OCI-LY7 (cell line): ENCODE data around the gene DOCK3. TPM values are rescaled to one million over a fixed set of nuclear protein-coding genes. Genes with fewer than 3 reads are reported as not detected.

Experiments
- BruUV-seq: library from RNA; stranded (reverse); fragments of 400-500 nt; replicated peaks from 2 replicates; lab custom pipeline; 2021; lab: Mats Ljungman, UMichigan
- CTCF ChIA-PET: fragments of 300-600 bp; sonication (Branson Sonifier 250); formaldehyde crosslinking; loops from one replicate; lab custom pipeline; 2022; ENCODE audit warnings: antibody characterized with exemption; ENCODE audit not compliant: unreplicated experiment; lab: Charles Lee
- POLR2A ChIA-PET: fragments of 300-600 bp; sonication (Branson Sonifier 250); formaldehyde crosslinking; loops from one replicate; lab custom pipeline; 2022; ENCODE audit warnings: antibody characterized with exemption; lab: Charles Lee
- DNase-seq: peaks from one replicate; pipeline ENCODE4 v3.0.0-alpha.2; 2015; ENCODE audit warnings: low spot score
- H2AFZ ChIP-seq: fragments of 200-600 bp; sonication (generic), shearing (Covaris generic); 2 replicates; pipeline ENCODE4 v1.6.1; 2014; ENCODE audit warnings: mild to moderate bottlenecking, antibody characterized with exemption, low read length, moderate library complexity
- H3K27ac ChIP-seq: fragments of 200-600 bp; sonication (generic); 2 replicates; pipeline ENCODE4 v1.5.1; 2014; ENCODE audit warnings: mixed run types, low read depth, mild to moderate bottlenecking, moderate library complexity, low read length, inconsistent platforms; ENCODE audit not compliant: poor library complexity, severe bottlenecking
- H3K36me3 ChIP-seq: fragments of 200-600 bp; sonication (generic); 2 replicates; pipeline ENCODE4 v1.6.1; 2014; ENCODE audit warnings: mild to moderate bottlenecking, antibody characterized with exemption, low read length, moderate library complexity, mixed read lengths; ENCODE audit not compliant: insufficient read depth
- H3K4me1 ChIP-seq: fragments of 200-600 bp; sonication (generic); 2 replicates; pipeline ENCODE4 v1.5.1; 2014; ENCODE audit warnings: mild to moderate bottlenecking, low read length; ENCODE audit not compliant: insufficient read depth, poor library complexity, severe bottlenecking
- H3K4me2 ChIP-seq: fragments of 200-600 bp; sonication (generic); 2 replicates; pipeline ENCODE4 v1.6.1; 2014; ENCODE audit warnings: mild to moderate bottlenecking, low read length
- H3K4me3 ChIP-seq: fragments of 200-600 bp; sonication (generic); 2 replicates; pipeline ENCODE4 v1.5.1; 2014; ENCODE audit warnings: mild to moderate bottlenecking, low read depth, low read length; ENCODE audit not compliant: poor library complexity, severe bottlenecking
- H3K79me2 ChIP-seq: fragments of 200-600 bp; sonication (generic); 2 replicates; pipeline ENCODE4 v1.6.1; 2016; ENCODE audit warnings: low read depth, mild to moderate bottlenecking, low read length, moderate library complexity, mixed read lengths; ENCODE audit not compliant: insufficient read depth
- H3K9me2 ChIP-seq: fragments of 200-600 bp; sonication (generic); 2 replicates; pipeline ENCODE4 v1.6.1; 2016; ENCODE audit warnings: mild to moderate bottlenecking, low read length, mixed read lengths; ENCODE audit not compliant: insufficient read depth
- H3K9me3 ChIP-seq: fragments of 200-600 bp; sonication (generic); 2 replicates; pipeline ENCODE4 v1.6.1; 2014; ENCODE audit warnings: mild to moderate bottlenecking, mixed run types, low read length, mixed read lengths
- H4K20me1 ChIP-seq: fragments of 200-600 bp; sonication (generic); 2 replicates; pipeline ENCODE4 v1.6.1; 2014; ENCODE audit warnings: mild to moderate bottlenecking, antibody characterized with exemption, low read length, moderate library complexity, mixed read lengths; ENCODE audit not compliant: insufficient read depth
- EZH2phosphoT487 ChIP-seq: fragments of 200-600 bp; sonication (generic); IDR thresholded peaks from 2 replicates; pipeline ENCODE4 v1.6.1; 2018; ENCODE audit warnings: low read depth, borderline replicate concordance, mild to moderate bottlenecking, mixed run types, antibody characterized with exemption, low read length, moderate library complexity, mixed read lengths
- intact Hi-C: fragments of 100-400 bp; cut with micrococcal nuclease; formaldehyde crosslinking; loops from one replicate; pipeline ENCODE4 v1.10.0; 2022; ENCODE audit not compliant: unreplicated experiment
- total RNA-seq, 2 experiments: library from RNA; depleted of rRNA in 1 of 2; stranded (reverse); fragments of >200 nt in 1 of 2; shearing (Covaris generic) in 1 of 2; gene quantifications; 2 replicates each; pipeline ENCODE4 v1.2.3, GENCODE V29; 2014 to 2022
- TF ChIP-seq, protein P1 (sequence below): fragments of 200-600 bp; sonication (generic); conservative IDR thresholded peaks from 2 replicates; pipeline ENCODE4 v1.5.1; 2014; ENCODE audit warnings: mild to moderate bottlenecking, antibody characterized with exemption, low read length, moderate library complexity, mixed read lengths

The DOCK3 gene
- total RNA-seq, 2 experiments from 2014 or later: not detected

DNA sequence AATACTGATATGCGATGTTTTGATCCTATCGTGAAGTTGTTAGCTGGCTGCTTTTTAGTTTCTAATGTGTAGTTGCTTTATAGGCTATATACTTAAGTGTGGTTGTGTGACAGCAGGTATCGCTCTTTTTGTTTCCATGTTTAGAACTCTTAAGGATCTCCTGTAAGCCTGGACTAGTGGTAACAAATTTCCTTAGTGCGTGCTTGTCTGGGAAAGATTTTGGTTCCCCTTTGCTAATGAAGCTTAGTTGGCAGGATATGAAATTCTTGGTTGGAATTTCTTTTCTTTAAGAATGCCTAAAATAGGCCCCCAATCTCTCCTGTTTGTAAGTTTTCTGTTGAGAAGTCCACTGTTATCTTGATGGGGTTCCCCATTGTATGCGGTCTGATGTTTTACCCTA is 173.6 kb downstream of the DOCK3 start:
- Histone ChIP-seq H2AFZ (no peak overlapping the region), H3K79me2 (no peaks in the 10 kb centered on the region), H4K20me1 (no peaks in the 10 kb centered on the region), H3K4me2 (no peak overlapping the region), H3K27ac (no peak overlapping the region), H3K4me1 (no peaks in the 10 kb centered on the region), H3K36me3 (no peaks in the 10 kb centered on the region), H3K9me2 (no peaks in the 10 kb centered on the region), H3K9me3 (no peaks in the 10 kb centered on the region), H3K4me3 (no peak overlapping the region)
- TF ChIP-seq, protein P1, sequence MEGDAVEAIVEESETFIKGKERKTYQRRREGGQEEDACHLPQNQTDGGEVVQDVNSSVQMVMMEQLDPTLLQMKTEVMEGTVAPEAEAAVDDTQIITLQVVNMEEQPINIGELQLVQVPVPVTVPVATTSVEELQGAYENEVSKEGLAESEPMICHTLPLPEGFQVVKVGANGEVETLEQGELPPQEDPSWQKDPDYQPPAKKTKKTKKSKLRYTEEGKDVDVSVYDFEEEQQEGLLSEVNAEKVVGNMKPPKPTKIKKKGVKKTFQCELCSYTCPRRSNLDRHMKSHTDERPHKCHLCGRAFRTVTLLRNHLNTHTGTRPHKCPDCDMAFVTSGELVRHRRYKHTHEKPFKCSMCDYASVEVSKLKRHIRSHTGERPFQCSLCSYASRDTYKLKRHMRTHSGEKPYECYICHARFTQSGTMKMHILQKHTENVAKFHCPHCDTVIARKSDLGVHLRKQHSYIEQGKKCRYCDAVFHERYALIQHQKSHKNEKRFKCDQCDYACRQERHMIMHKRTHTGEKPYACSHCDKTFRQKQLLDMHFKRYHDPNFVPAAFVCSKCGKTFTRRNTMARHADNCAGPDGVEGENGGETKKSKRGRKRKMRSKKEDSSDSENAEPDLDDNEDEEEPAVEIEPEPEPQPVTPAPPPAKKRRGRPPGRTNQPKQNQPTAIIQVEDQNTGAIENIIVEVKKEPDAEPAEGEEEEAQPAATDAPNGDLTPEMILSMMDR: no peak
- no peak for TF ChIP-seq EZH2phosphoT487
- intact Hi-C loops: no loop called here
- ChIA-PET CTCF (no interaction called here), POLR2A (interaction anchor here (0.9 kb wide), 1 partner anchor 14 kb away, joined by 3 read pairs; no protein-coding TSS in a partner anchor)
- no peak for DNase-seq
- no TSS peak for BruUV-seq

- ChIA-PET POLR2A (no interaction called here), CTCF (no interaction called here)
- Histone ChIP-seq H3K36me3 (no peaks in the 10 kb centered on the region), H3K9me3 (no peaks in the 10 kb centered on the region), H3K4me2 (no peak overlapping the region), H3K79me2 (no peaks in the 10 kb centered on the region), H3K9me2 (no peaks in the 10 kb centered on the region), H2AFZ (no peak overlapping the region), H4K20me1 (no peaks in the 10 kb centered on the region), H3K4me1 (no peaks in the 10 kb centered on the region), H3K4me3 (no peak overlapping the region), H3K27ac (no peak overlapping the region)
- TF ChIP-seq EZH2phosphoT487: no peak
- TF ChIP-seq, protein P1: no peak
- intact Hi-C loops: no loop called here
- no peak for DNase-seq
- no TSS peak for BruUV-seq
Measured at GRCh38 chr3:50850639-50851511, 176.1 kb downstream of the DOCK3 start.

DNA sequence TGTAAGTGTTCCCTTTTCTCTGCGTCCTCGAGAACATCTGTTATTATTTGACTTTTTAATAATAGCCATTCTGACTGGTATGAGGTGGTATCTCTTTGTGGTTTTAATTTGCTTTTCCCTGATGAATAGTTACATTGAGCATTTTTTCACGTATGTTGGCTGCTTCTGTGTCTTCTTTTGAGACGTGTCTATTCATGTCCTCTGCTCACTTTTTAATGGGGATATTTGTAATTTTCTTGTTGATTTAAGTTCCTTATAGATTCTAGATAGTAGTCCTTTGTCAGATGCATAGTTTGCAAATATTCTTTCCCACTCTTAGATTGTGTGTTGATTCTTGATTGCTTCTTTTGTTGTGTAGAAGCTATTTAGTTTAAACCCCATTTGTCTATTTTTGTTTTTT is 179.2 kb downstream of the DOCK3 start:
- Histone ChIP-seq H4K20me1 (no peaks in the 10 kb centered on the region), H3K9me3 (no peaks in the 10 kb centered on the region), H2AFZ (no peak overlapping the region), H3K27ac (no peak overlapping the region), H3K36me3 (no peaks in the 10 kb centered on the region), H3K4me2 (no peak overlapping the region), H3K79me2 (no peaks in the 10 kb centered on the region), H3K9me2 (no peaks in the 10 kb centered on the region), H3K4me3 (no peak overlapping the region), H3K4me1 (no peaks in the 10 kb centered on the region)
- no peak for DNase-seq
- TF ChIP-seq EZH2phosphoT487: no peak
- TF ChIP-seq, protein P1: no peak
- POLR2A ChIA-PET: no interaction called here
- CTCF ChIA-PET: no interaction called here
- intact Hi-C loops: no loop called here
- no TSS peak for BruUV-seq
